ENCODE data around the gene UBE2V1. TPM values are rescaled to one million over a fixed set of nuclear protein-coding genes. Genes with fewer than 3 reads are reported as not detected.

Gene UBE2V1
- total and polyA plus RNA-seq, 2 of the 13 experiments (the other 11 are each of a cell fraction or from before 2014, with no cell fraction given): 81.3 to 132 TPM

DNA sequence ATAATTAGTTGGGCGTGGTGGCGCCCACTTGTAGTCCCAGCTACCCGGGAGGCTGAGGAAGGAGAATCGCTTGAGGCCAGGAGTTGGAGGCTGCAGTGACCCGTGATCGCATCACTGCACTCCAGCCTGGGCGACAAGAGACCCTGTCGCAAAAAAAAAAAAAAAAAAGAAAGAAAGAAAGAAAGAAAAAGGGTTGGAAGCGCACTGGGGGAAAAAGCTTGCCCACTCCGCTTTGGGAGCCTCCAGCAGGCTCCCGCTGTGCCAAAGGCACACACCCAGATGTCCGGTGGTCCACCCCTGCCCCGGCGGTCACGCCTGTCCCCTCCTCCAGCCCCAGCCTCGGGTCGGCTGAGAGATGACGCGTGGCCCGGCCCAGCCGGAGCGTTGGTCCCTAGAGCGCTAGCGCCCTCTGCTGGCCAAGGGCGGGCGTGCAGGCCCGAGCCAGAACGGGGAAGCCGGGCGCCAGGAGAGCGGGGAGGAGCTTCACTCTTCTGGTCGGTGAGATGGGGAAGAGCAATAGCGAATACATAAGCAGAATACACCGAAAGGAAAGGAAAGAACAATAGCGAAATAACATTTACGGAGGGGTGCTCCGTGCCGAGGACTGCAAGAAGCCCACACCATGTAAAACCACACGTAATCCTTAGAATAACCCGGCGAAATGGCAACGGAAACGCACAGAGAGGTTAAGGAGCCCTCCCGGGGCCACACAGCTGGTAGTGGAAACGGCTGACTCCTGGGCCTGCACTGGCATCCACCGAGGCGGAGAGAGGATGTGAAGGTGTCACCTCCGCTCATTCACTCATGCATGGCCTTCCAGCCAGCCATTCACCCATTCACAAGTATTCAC, 41.7 kb downstream of the UBE2V1 start (continued):
- TF ChIP-seq, protein P1, sequence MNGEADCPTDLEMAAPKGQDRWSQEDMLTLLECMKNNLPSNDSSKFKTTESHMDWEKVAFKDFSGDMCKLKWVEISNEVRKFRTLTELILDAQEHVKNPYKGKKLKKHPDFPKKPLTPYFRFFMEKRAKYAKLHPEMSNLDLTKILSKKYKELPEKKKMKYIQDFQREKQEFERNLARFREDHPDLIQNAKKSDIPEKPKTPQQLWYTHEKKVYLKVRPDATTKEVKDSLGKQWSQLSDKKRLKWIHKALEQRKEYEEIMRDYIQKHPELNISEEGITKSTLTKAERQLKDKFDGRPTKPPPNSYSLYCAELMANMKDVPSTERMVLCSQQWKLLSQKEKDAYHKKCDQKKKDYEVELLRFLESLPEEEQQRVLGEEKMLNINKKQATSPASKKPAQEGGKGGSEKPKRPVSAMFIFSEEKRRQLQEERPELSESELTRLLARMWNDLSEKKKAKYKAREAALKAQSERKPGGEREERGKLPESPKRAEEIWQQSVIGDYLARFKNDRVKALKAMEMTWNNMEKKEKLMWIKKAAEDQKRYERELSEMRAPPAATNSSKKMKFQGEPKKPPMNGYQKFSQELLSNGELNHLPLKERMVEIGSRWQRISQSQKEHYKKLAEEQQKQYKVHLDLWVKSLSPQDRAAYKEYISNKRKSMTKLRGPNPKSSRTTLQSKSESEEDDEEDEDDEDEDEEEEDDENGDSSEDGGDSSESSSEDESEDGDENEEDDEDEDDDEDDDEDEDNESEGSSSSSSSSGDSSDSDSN (CRISPR knock-in tag; IDR thresholded peaks at IDR 0.05): peak; percentile 69
- TF ChIP-seq SRSF4 (IDR thresholded peaks at IDR 0.05; ENCODE audit: low read depth, low read length, poor library complexity, severe bottlenecking) (no peak), ZNF207 (IDR thresholded peaks at IDR 0.05; ENCODE audit: borderline replicate concordance) (no peak), MAFG (CRISPR knock-in tag; IDR thresholded peaks at IDR 0.05) (no peak), ZNF839 (CRISPR knock-in tag; IDR thresholded peaks at IDR 0.05; ENCODE audit: borderline replicate concordance) (peak; percentile 80; the same call in 1 of the 2 replicates), CEBPG (CRISPR knock-in tag; IDR thresholded peaks at IDR 0.05) (peak; percentile 50), ZNF33A (CRISPR knock-in tag; IDR thresholded peaks at IDR 0.05; ENCODE audit: borderline replicate concordance) (no peak), MTA1 (CRISPR knock-in tag; IDR thresholded peaks at IDR 0.05; ENCODE audit: borderline replicate concordance) (peak; percentile 85; the same call in 1 of the 2 replicates), ZNF746 (CRISPR knock-in tag; IDR thresholded peaks at IDR 0.05) (peak; percentile 86; the same call in 1 of the 2 replicates), IRF2 (CRISPR knock-in tag; IDR thresholded peaks at IDR 0.05) (peak; percentile 92), SP1 (IDR thresholded peaks at IDR 0.05) (no peak), SP1 (CRISPR knock-in tag; IDR thresholded peaks at IDR 0.05) (peak; percentile 56), CBFB (CRISPR knock-in tag; IDR thresholded peaks at IDR 0.05) (peak; percentile 55; the same call in 1 of the 2 replicates), NFKB2 (CRISPR knock-in tag; IDR thresholded peaks at IDR 0.05; ENCODE audit: borderline replicate concordance) (peak; percentile 93; the same call in 1 of the 2 replicates), GLI4 (CRISPR knock-in tag; IDR thresholded peaks at IDR 0.05; ENCODE audit: borderline replicate concordance) (no peak), SCMH1 (CRISPR knock-in tag; IDR thresholded peaks at IDR 0.05; ENCODE audit: borderline replicate concordance) (no peak), SMC3 (IDR thresholded peaks at IDR 0.05; ENCODE audit: low read length) (peak; percentile 92)
- TF ChIP-seq, protein P2, sequence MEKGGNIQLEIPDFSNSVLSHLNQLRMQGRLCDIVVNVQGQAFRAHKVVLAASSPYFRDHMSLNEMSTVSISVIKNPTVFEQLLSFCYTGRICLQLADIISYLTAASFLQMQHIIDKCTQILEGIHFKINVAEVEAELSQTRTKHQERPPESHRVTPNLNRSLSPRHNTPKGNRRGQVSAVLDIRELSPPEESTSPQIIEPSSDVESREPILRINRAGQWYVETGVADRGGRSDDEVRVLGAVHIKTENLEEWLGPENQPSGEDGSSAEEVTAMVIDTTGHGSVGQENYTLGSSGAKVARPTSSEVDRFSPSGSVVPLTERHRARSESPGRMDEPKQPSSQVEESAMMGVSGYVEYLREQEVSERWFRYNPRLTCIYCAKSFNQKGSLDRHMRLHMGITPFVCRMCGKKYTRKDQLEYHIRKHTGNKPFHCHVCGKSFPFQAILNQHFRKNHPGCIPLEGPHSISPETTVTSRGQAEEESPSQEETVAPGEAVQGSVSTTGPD (CRISPR knock-in tag; IDR thresholded peaks at IDR 0.05): no peak
- TF ChIP-seq, protein P3, sequence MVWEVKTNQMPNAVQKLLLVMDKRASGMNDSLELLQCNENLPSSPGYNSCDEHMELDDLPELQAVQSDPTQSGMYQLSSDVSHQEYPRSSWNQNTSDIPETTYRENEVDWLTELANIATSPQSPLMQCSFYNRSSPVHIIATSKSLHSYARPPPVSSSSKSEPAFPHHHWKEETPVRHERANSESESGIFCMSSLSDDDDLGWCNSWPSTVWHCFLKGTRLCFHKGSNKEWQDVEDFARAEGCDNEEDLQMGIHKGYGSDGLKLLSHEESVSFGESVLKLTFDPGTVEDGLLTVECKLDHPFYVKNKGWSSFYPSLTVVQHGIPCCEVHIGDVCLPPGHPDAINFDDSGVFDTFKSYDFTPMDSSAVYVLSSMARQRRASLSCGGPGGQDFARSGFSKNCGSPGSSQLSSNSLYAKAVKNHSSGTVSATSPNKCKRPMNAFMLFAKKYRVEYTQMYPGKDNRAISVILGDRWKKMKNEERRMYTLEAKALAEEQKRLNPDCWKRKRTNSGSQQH (CRISPR knock-in tag; IDR thresholded peaks at IDR 0.05; ENCODE audit: low read depth): peak; percentile 62; the same call in 1 of the 2 replicates
- TF ChIP-seq, protein P4, sequence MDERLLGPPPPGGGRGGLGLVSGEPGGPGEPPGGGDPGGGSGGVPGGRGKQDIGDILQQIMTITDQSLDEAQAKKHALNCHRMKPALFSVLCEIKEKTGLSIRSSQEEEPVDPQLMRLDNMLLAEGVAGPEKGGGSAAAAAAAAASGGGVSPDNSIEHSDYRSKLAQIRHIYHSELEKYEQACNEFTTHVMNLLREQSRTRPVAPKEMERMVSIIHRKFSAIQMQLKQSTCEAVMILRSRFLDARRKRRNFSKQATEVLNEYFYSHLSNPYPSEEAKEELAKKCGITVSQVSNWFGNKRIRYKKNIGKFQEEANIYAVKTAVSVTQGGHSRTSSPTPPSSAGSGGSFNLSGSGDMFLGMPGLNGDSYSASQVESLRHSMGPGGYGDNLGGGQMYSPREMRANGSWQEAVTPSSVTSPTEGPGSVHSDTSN (CRISPR knock-in tag; IDR thresholded peaks at IDR 0.05): no peak
- TF ChIP-seq, protein P5, sequence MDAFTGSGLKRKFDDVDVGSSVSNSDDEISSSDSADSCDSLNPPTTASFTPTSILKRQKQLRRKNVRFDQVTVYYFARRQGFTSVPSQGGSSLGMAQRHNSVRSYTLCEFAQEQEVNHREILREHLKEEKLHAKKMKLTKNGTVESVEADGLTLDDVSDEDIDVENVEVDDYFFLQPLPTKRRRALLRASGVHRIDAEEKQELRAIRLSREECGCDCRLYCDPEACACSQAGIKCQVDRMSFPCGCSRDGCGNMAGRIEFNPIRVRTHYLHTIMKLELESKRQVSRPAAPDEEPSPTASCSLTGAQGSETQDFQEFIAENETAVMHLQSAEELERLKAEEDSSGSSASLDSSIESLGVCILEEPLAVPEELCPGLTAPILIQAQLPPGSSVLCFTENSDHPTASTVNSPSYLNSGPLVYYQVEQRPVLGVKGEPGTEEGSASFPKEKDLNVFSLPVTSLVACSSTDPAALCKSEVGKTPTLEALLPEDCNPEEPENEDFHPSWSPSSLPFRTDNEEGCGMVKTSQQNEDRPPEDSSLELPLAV (CRISPR knock-in tag; conservative IDR thresholded peaks at IDR 0.05; ENCODE audit: low read depth): peak; percentile 65; the same call in 1 of the 2 replicates
